HL-60/S4 treated with retinoic acid at 250 ng/mL for 4 days and 3 days (cell line): ENCODE results near the gene CACNG8.
"Not testable (repeated sequence)": the region's sequence is repeated elsewhere in the genome, so short reads cannot be mapped to it uniquely, and the experiment has no call there.

Source experiments
- in situ Hi-C: fragments of 300-500 bp; cut with MboI; formaldehyde crosslinking; loops from 2 replicates; pipeline ENCODE4 v1.7.0; 2022; ENCODE audit warnings: low sequenced_read_pairs

The CACNG8 gene

DNA sequence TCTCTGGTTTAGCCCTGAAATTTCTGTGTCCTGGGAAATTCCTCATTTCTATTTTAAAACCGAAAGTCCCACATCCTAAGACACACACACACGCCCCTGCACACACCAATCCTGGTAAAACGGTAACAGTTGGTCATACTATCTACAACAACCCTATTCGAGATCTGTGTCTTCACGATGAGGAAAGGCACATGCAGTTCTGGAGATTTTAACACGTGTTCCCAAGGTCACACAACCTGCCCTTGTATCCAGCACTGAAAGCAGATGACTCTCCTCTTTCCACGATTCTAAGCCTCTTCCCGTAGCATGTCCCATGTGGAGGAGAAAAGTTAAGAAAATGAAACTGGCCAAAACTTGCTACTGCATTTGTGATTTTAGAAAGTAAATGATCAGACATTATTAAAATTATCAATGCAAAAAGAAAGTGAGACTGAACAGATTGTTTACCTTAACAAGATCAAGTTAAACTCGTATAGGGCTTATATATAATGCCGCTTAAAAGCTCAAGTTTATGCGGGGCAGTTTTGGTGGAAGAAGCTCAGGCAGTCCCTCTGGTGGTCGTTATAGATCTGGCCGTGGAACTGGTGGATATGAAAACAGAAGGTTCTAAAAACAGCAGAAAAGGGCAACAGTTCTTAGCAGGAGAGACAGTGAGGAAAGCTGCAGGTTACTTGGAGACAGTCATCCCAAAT is 68.3 kb downstream of the CACNG8 start:
- in situ Hi-C loops, result no loop called here

DNA sequence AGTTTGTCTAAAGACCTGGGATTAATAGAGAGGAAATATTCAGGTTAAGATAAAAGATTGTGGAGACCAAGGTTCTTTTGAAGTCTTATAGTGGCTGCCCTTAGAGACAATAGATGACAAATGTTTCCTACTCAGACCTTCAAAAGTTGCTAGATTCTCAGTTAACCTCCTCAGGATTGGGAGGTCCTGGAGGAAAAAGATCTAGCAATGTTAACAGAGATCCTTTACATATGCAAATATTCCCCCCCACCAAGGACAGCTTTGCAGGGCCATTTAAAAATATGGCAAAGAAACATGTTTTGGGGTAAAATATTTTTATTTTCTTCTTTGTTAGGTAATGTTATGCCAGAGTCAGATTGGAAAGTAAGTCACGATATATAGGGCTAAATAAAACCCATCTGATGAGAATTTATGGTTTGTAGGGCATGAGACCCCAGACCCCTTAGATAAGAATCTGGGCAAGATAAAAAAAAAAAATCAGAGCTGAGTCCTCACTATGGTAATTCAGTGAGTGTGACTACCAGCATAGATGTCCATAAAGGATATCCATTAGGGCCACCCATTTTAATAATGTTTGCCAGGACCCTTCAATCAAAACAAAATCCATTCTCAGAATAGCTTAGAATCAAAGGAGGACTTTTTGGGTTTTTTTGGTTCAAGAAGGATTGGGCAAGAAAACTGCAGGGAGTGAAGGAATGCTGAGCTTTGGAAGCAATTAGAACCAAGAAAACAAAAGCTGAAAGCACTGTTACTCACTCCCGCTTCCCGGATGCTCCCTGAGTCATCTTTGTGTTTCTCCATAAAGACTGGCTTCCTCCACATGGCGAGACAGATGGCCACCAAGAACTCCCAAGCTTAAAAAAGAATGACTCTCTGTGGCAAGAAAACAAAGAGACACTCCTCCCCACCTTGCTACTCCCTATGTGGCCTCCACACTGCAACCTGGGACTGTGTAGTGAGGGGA is 72.8 kb downstream of the CACNG8 start:
- in situ Hi-C loops, result no loop called here

GRCh38 chr19:54036542-54036941 is 73.8 kb downstream of the CACNG8 start:
- in situ Hi-C loops, result not testable (repeated sequence)
